Fibroblast of mammary gland (primary cell): ENCODE measurements around the gene GPR142.

Experiments
- DNase-seq: peaks from one replicate; pipeline ENCODE4 v3.0.0-alpha.2; 2010; ENCODE audit warnings: low read depth
- H3K4me3 ChIP-seq: 2 replicates; pipeline ENCODE4 v1.5.1; 2011; ENCODE audit warnings: low read depth, mild to moderate bottlenecking, low read length, moderate library complexity; ENCODE audit not compliant: control insufficient read depth
- CTCF ChIP-seq: conservative IDR thresholded peaks from 2 replicates; pipeline ENCODE4 v1.5.1; 2011; ENCODE audit warnings: low read depth, low read length, inconsistent platforms; ENCODE audit not compliant: control insufficient read depth, insufficient read depth

Gene GPR142

GRCh38 chr17:74419928-74420411 lies 52.7 kb downstream of the GPR142 start:
- no peak for DNase-seq
- H3K4me3 ChIP-seq: no peak overlapping the region
- TF ChIP-seq CTCF: no peak
